Stimulated activated CD4-positive, alpha-beta T cell treated with anti-CD3 and anti-CD28 coated beads, Interleukin-2, amount 100 ng/mL, for 24 hours (primary cell): ENCODE measurements around the gene SFMBT2.

Source experiments
- DNase-seq, 2 donors: peaks; one replicate each; pipeline ENCODE4 v3.0.0-alpha.2; 2020

Gene SFMBT2

GRCh38 chr10:7170626-7171322, 240.1 kb downstream of the SFMBT2 start:
- DNase-seq, result no peak

DNA sequence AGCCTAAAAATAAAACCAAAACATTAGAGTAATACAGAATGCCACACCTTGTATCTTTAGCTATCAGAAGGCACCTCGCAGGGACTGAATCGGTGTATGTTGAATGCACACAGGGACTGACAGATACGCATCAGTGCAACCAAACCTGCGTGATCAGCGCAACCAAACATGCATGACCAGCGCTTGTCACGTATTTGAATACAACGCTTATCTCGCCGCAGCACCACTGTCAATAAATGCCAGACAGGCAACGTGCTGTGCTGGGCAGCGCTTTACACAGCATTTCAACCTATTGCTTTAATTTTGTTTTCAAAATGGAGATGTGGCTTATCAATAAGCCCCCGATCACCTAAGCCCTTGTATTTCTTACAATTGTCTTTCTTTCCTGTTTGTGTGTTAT, 242.4 kb downstream of the SFMBT2 start:
- no peak for DNase-seq

- no peak for DNase-seq
Observed at GRCh38 chr10:7165500-7166177, 245.2 kb downstream of the SFMBT2 start.

- DNase-seq, result no peak
Observed at GRCh38 chr10:7164955-7165354, 245.9 kb downstream of the SFMBT2 start.

DNA sequence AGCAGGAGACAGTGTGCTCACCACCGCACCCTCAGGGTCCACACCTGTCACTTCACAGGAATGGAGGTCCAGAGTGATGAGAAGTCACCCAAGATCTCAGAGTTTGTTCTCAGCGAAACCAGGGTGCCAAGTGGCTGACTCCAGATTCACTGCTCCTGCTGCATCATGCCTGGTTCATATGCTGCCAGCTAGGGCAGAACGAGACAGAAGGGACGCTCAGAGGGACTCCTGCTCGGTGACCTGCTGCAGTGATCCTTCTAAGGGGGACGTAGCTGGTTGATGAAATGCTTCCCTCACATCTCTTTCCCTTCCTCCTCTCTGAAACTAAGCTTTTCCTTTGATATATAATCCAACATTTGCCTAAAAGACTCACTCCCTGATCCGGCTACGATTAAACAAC, 248.5 kb downstream of the SFMBT2 start:
- no peak for DNase-seq

- DNase-seq, result no peak
Observed at GRCh38 chr10:7161484-7162250, 249.2 kb downstream of the SFMBT2 start.

- DNase-seq, result no peak
Observed at GRCh38 chr10:7159928-7160327, 250.9 kb downstream of the SFMBT2 start.

DNA sequence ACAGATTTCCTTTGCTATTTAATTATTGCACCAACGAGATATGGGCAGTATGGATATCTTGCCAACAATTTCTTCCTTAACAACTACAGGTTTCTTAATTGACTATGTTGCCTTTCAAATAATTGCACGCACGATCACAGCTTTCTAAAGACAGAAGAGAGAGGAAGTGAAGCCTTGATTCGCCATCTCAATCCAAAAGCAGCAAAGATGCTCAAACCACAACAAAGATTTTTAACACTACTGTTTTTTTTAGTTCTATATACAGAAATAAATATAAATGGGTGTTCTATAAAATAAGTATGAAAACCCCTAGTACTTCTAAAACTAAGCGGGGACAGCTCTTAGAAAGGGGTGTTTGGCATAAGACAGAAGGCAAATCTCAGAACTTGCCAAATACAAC, 251.3 kb downstream of the SFMBT2 start:
- DNase-seq, result no peak

DNA sequence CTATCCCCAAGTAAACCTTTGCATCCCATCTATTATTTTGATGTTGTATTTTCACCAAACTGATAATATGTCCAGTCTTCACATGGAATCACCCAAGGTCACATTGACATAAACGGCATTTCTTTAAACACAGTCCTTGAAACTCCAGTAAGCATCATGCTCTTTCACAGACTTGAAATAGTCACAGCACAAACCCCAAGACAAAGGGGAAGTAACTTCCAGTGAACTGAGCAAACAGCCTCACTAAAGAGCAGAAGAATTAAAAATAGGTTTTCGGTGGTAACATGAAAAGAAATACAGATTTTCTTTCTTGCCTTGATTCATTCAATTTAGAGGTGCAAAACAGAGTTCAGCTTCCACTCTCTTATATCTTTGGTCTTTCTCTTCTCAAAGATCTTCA, 253.7 kb downstream of the SFMBT2 start:
- DNase-seq, result no peak

DNA sequence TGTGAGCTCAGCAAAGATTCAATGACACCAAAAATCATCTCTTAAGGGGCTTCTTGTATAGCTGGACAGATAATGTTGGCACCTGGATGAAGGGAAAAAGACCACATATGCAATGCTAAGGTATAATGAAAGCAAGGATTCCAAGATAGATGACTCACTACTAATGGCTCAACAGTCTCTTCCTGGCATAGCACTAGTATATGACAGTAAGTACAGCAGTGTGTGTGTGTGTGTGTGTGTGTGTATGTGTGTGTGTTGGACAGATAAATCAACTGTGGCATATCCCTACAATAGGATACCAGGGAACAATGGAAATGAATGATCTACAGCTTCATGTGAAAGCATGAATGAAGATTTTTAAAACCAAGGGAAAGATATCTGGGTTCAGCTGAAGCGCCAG, 257.1 kb downstream of the SFMBT2 start:
- no peak for DNase-seq

DNA sequence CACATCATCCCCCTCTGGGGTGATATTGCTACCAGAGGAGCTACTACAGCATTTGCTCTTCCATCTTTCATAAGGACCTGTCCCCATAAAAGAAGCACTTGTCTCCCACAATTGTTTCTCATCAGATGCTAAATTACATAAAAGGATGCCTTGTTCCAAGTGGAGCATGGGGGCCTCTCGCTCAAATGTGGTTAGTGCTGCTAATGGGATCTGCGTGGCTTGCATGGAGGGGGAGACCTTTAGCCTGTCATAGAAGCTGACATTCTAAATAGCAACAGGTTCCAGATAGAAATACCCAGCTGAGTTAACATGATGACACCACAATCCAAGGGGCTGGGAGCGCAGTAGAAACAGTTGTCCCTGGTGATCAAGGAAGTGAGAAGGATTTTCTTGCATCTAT, 257.9 kb downstream of the SFMBT2 start:
- DNase-seq, result no peak

DNA sequence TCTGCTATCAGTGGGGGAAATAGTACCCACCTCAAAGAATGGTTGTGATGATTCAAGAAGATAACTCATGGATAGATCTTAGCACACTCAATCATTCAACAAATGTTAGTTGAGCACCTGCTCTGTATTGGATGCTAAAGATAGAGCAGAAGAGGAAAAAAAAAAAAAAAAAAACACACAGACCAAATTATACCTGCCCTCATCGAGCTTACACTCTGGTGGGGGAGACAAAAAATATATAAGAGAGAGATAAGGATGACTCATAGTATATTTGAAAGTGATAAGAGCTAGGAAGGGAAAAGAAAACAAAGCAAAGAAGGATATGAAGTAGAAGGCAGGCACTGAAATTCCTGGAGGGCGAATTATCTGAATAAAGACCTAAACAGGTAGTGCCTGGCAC, 258.5 kb downstream of the SFMBT2 start:
- DNase-seq, result no peak

DNA sequence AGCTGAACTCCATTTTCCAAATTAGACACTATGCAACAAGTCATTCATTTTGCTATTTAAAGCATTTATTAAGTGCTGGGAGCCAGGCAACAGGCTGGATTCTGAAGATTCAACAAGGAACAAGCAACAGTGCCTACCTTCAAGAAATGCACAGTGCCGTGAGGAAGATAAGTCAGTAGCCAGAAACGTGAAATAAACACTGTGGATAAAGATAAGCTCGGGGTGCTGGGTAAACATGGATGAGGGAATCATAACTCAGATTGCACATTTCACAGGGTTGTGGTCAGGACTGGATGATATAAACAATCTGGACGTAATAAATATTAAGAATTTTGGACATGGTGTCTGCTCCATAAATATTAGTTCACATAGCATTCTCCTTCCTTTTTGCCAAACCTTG, 259.3 kb downstream of the SFMBT2 start:
- DNase-seq, result no peak

DNA sequence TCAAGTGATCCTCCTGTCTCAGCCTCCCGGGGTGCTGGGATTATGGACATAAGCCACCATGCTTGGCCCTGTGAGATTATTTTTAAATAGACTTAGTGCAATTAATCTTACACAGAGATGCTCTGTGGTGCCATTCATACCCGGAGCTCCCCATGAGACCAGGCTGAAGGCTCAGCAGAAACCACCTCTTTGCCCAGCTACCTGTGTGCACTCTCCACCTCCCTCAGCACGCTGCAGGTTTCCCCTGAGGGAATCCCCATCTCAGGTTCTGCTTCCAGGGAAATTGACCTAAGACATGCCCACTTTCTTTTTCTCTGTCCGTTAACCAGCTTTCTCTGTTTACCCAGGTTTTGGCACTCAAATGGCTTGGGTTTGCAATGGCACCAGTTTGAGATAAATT, 260.5 kb downstream of the SFMBT2 start:
- DNase-seq, result no peak

GRCh38 chr10:7146189-7146588, 264.6 kb downstream of the SFMBT2 start:
- DNase-seq, result no peak

DNA sequence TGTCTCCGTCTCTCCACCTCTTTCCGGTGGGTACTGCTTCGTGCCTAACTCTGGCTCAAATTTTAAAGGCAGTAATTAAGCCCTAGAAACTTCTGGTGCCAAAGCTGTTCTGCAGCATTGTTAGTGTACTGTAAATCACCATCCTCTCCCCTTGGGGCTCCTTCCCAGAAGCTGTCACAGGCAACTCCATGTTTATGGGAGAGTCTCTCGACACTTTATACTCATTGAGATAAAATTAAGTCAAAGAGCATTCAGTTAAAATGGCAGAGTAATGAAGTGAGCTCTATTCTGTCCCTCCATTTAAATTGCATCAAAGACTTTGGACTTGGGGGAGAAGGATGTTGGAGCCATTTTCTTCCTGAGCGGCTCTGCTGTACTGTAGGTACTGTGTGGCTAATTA, 274.8 kb downstream of the SFMBT2 start:
- no peak for DNase-seq

DNA sequence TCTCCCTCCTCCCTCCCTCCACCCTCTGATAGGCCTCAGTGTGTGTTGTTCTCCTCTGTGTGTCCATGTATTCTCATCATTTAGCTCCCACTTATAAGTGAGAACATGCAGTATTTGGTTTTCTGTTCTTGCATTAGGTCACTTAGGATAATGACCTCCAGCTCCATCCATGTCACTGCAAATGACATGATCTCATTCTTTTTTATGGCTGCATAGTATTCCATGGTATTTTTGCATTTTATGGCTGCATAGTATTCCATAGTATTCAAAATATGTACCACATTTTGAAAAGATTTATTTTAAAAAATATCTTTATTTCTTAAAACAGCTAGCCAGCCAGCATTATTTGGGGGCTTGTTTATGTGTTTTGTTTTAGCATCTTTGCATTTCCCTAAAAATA, 275.6 kb downstream of the SFMBT2 start:
- no peak for DNase-seq

DNA sequence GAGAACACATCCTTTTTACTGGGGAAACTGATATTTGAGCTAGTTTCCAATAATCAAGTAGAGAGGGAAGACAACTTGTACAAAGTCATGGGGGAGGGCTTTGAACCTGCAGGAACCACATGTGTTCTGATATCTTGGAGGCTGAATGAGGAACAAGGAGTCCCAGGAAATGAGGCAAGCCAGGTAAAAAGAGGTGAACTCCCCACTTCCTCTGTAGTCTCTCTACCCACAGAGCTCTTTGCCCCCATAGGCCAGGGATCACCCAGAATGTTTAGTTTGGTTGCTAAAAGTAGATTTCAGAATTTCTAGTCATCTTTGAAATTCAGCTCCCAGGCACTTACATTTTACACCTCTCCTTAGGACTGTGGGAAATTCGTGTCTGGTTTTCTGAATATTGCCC, 276.4 kb downstream of the SFMBT2 start:
- DNase-seq, result no peak

DNA sequence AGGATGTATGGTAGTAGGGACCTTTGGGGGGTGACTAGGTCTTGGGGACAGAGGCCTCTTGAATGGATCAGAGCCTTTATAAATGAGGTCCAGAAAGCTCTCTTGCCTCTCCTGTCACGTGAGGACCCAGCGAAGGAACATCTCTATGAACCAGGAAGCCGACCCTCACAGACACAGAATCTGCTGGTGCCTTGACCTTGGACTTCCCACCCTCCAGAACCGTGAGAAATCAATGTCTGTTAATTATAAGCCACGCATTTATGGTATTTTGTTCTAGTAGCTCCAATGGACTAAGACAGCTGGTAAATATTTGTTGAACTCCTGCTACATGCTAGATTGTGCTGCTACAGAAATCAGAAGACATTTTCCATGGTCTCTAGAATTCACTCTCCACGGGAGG, 276.9 kb downstream of the SFMBT2 start:
- no peak for DNase-seq

GRCh38 chr10:7133278-7133677, 277.6 kb downstream of the SFMBT2 start:
- DNase-seq, result no peak

- DNase-seq, result no peak
Observed at GRCh38 chr10:7130191-7130911, 280.5 kb downstream of the SFMBT2 start.

- DNase-seq, result no peak
Observed at GRCh38 chr10:7123774-7124173, 287.1 kb downstream of the SFMBT2 start.

GRCh38 chr10:7122561-7122960, 288.3 kb downstream of the SFMBT2 start:
- DNase-seq, result no peak
